ENCODE data around the gene ARHGAP22.

The ARHGAP22 gene

GRCh38 chr10:48579251-48579960 lies 25.5 kb downstream of the ARHGAP22 start:
- no peak for DNase-seq

GRCh38 chr10:48577158-48577557 lies 27.7 kb downstream of the ARHGAP22 start:
- no peak for DNase-seq

GRCh38 chr10:48576501-48576900 lies 28.4 kb downstream of the ARHGAP22 start:
- no peak for DNase-seq

- DNase-seq, result no peak
These were observed 29.0 kb downstream of the ARHGAP22 start for GRCh38 chr10:48575901-48576300.

- no peak for DNase-seq
These were observed 30.0 kb downstream of the ARHGAP22 start for GRCh38 chr10:48574817-48575380.

- DNase-seq, result no peak
These were observed 30.5 kb downstream of the ARHGAP22 start for GRCh38 chr10:48574322-48574796.

GRCh38 chr10:48573045-48573444 lies 31.8 kb downstream of the ARHGAP22 start:
- DNase-seq, result no peak

- DNase-seq, result no peak
These were observed 32.5 kb downstream of the ARHGAP22 start for GRCh38 chr10:48572414-48572813.

- DNase-seq, result no peak
These were observed 36.3 kb downstream of the ARHGAP22 start for GRCh38 chr10:48568546-48568945.

GRCh38 chr10:48568131-48568530 lies 36.7 kb downstream of the ARHGAP22 start:
- no peak for DNase-seq

- DNase-seq, result no peak
These were observed 37.5 kb downstream of the ARHGAP22 start for GRCh38 chr10:48567346-48567745.

- DNase-seq, result no peak
These were observed 40.3 kb downstream of the ARHGAP22 start for GRCh38 chr10:48564466-48565160.

GRCh38 chr10:48557511-48558123 lies 47.3 kb downstream of the ARHGAP22 start:
- no peak for DNase-seq

- DNase-seq, result no peak
These were observed 48.2 kb downstream of the ARHGAP22 start for GRCh38 chr10:48556713-48557112.

- no peak for DNase-seq
These were observed 48.8 kb downstream of the ARHGAP22 start for GRCh38 chr10:48556065-48556464.

GRCh38 chr10:48555310-48556042 lies 49.4 kb downstream of the ARHGAP22 start:
- no peak for DNase-seq

- DNase-seq, result no peak
These were observed 50.2 kb downstream of the ARHGAP22 start for GRCh38 chr10:48554656-48555055.

GRCh38 chr10:48554246-48554645 lies 50.6 kb downstream of the ARHGAP22 start:
- no peak for DNase-seq

GRCh38 chr10:48552946-48553564 lies 51.8 kb downstream of the ARHGAP22 start:
- DNase-seq, result no peak

GRCh38 chr10:48551861-48552591 lies 52.8 kb downstream of the ARHGAP22 start:
- DNase-seq, result peak; percentile 65

GRCh38 chr10:48550977-48551376 lies 53.9 kb downstream of the ARHGAP22 start:
- DNase-seq, result no peak
